ENCODE measurements around the gene NDUFB1. TPM values are rescaled to one million over a fixed set of nuclear protein-coding genes. Genes with fewer than 3 reads are reported as not detected.
A peak's percentile ranks its signal among the peaks of the same experiment; 100 is the strongest.

The NDUFB1 gene
- total and polyA plus RNA-seq, 2 donors (not counting 1 experiment from before 2014, with no cell fraction given), result 61.6 to 154 TPM

- Histone ChIP-seq H3K4me1 (ENCODE audit: control insufficient read depth in 2 of 2, insufficient read depth in 2 of 2, low read length in 2 of 2) (no peaks in the 10 kb centered on the region), H3K27ac (ENCODE audit: low read length in 2 of 2) (no peak overlapping the region), H3K36me3 (replicated peaks in 1 of 2; ENCODE audit: control extremely low read depth in 1 of 2, control insufficient read depth in 1 of 2, extremely low read depth in 1 of 2, insufficient read depth in 2 of 2, low read length in 1 of 2) (peaks cover 20 to 67% of the 10 kb centered on the region in 2 experiments), H3K79me2 (ENCODE audit: control insufficient read depth, insufficient read depth, low read length) (no peaks in the 10 kb centered on the region), H3K4me3 (ENCODE audit: control extremely low read depth in 1 of 5, extremely low read depth in 1 of 5, insufficient read depth in 1 of 5, low read depth in 2 of 5, low read length in 4 of 5) (no peak overlapping the region), H3K9me3 (ENCODE audit: control extremely low read depth in 1 of 3, control insufficient read depth in 2 of 3, insufficient read depth in 1 of 3, low read length in 2 of 3) (no peaks in the 10 kb centered on the region), H2AFZ (ENCODE audit: insufficient read depth, low read depth, low read length, poor library complexity, severe bottlenecking) (no peak overlapping the region), H3K9ac (ENCODE audit: low read length) (no peak overlapping the region), H3K4me2 (replicated peaks; ENCODE audit: low read depth, low read length, poor library complexity, severe bottlenecking) (no peak overlapping the region), H4K20me1 (ENCODE audit: control insufficient read depth, insufficient read depth, low read length, poor library complexity, severe bottlenecking) (no peaks in the 10 kb centered on the region), H3K27me3 (replicated peaks in 1 of 4; ENCODE audit: control extremely low read depth in 1 of 4, control insufficient read depth in 3 of 4, insufficient read depth in 4 of 4, low read length in 3 of 4) (no peaks in the 10 kb centered on the region)
- Mint-ChIP-seq H3K4me1 (peaks cover 2% of the 10 kb centered on the region), H3K27ac (no peak overlapping the region), H3K27me3 (no peaks in the 10 kb centered on the region), H3K4me3 (no peak overlapping the region), H3K9me3 (ENCODE audit: insufficient read depth) (no peaks in the 10 kb centered on the region)
- no peak for ATAC-seq (ENCODE audit: low read depth)
- CTCF ChIA-PET, result interaction anchor here (0.9 to 1.8 kb wide), 4 partner anchors 11 to 556 kb away, joined by 3 to 6 read pairs (median 4); no protein-coding TSS in a partner anchor
- intact Hi-C loops (cut with micrococcal nuclease), result loop anchor here (10.0 kb wide), 1 partner anchor 550 kb away; no protein-coding TSS in a partner anchor
- no CpG with 5 or more reads among the region's 1 CpG for WGBS (ENCODE audit: insufficient coverage)
- POLR2A ChIA-PET, result interaction anchor here (0.6 kb wide), 1 partner anchor 543 kb away, joined by 3 read pairs; no protein-coding TSS in a partner anchor
- no peak for DNase-seq
- TF ChIP-seq CTCF (IDR thresholded peaks at IDR 0.05) (no peak), EZH2 (IDR thresholded peaks at IDR 0.05; ENCODE audit: borderline replicate concordance, insufficient read depth, low read depth, low read length, poor library complexity, severe bottlenecking) (no peak)
These were observed 12.9 kb upstream of the NDUFB1 start for GRCh38 chr14:92134456-92134855.

GRCh38 chr14:92122761-92123160, 1.3 kb upstream of the NDUFB1 start:
- TF ChIP-seq EZH2 (IDR thresholded peaks at IDR 0.05; ENCODE audit: borderline replicate concordance, insufficient read depth, low read depth, low read length, poor library complexity, severe bottlenecking) (no peak), CTCF (IDR thresholded peaks at IDR 0.05) (no peak)
- Histone ChIP-seq H3K27ac (ENCODE audit: low read length in 2 of 2) (peak overlapping the region in 1 of 2 donors; percentile 96), H3K36me3 (replicated peaks in 1 of 2; ENCODE audit: control extremely low read depth in 1 of 2, control insufficient read depth in 1 of 2, extremely low read depth in 1 of 2, insufficient read depth in 2 of 2, low read length in 1 of 2) (peaks cover 1 to 13% of the 10 kb centered on the region in 2 experiments), H4K20me1 (ENCODE audit: control insufficient read depth, insufficient read depth, low read length, poor library complexity, severe bottlenecking) (no peaks in the 10 kb centered on the region), H2AFZ (ENCODE audit: insufficient read depth, low read depth, low read length, poor library complexity, severe bottlenecking) (peak overlapping the region; percentile 100), H3K4me2 (replicated peaks; ENCODE audit: low read depth, low read length, poor library complexity, severe bottlenecking) (peak overlapping the region; percentile 79), H3K27me3 (replicated peaks in 1 of 4; ENCODE audit: control extremely low read depth in 1 of 4, control insufficient read depth in 3 of 4, insufficient read depth in 4 of 4, low read length in 3 of 4) (no peaks in the 10 kb centered on the region), H3K4me3 (ENCODE audit: control extremely low read depth in 1 of 5, extremely low read depth in 1 of 5, insufficient read depth in 1 of 5, low read depth in 2 of 5, low read length in 4 of 5) (peak overlapping the region; percentile 85 to 99 (median 90)), H3K9me3 (ENCODE audit: control extremely low read depth in 1 of 3, control insufficient read depth in 2 of 3, insufficient read depth in 1 of 3, low read length in 2 of 3) (no peaks in the 10 kb centered on the region), H3K4me1 (ENCODE audit: control insufficient read depth in 2 of 2, insufficient read depth in 2 of 2, low read length in 2 of 2) (peaks cover 9 to 29% of the 10 kb centered on the region in 2 donors), H3K79me2 (ENCODE audit: control insufficient read depth, insufficient read depth, low read length) (peaks cover 81% of the 10 kb centered on the region), H3K9ac (ENCODE audit: low read length) (peak overlapping the region; percentile 98)
- ATAC-seq (ENCODE audit: low read depth) (no peak), DNase-seq (peak; percentile 16)
- Mint-ChIP-seq H3K27me3 (no peaks in the 10 kb centered on the region), H3K9me3 (ENCODE audit: insufficient read depth) (no peaks in the 10 kb centered on the region), H3K4me3 (peak overlapping the region; percentile 97), H3K27ac (peak overlapping the region; percentile 100), H3K4me1 (peaks cover 41% of the 10 kb centered on the region)
- ChIA-PET POLR2A (interaction anchor here (0.9 to 2.5 kb wide), 2 partner anchors 9 to 16 kb away, joined by 5 to 25 read pairs; partner anchors contain the start of gene ATXN3), CTCF (interaction anchor here (0.6 to 3.0 kb wide), 5 partner anchors 16 to 1084 kb away, joined by 3 to 50 read pairs (median 4); partner anchors contain the start of genes ATXN3, GON7 and UBR7)
- 67% methylated on average over 6 of the region's 9 CpGs for WGBS (ENCODE audit: insufficient coverage)
- intact Hi-C loops (cut with micrococcal nuclease), result loop anchor here (5.0 to 10.0 kb wide), 2 partner anchors 492 to 670 kb away; partner anchors contain the start of gene GOLGA5

Measured in B cell (primary cell).